ENCODE data around the gene IKZF3.
"Not testable (repeated sequence)": the region's sequence is repeated elsewhere in the genome, so short reads cannot be mapped to it uniquely, and the experiment has no call there.

IKZF3 gene

DNA sequence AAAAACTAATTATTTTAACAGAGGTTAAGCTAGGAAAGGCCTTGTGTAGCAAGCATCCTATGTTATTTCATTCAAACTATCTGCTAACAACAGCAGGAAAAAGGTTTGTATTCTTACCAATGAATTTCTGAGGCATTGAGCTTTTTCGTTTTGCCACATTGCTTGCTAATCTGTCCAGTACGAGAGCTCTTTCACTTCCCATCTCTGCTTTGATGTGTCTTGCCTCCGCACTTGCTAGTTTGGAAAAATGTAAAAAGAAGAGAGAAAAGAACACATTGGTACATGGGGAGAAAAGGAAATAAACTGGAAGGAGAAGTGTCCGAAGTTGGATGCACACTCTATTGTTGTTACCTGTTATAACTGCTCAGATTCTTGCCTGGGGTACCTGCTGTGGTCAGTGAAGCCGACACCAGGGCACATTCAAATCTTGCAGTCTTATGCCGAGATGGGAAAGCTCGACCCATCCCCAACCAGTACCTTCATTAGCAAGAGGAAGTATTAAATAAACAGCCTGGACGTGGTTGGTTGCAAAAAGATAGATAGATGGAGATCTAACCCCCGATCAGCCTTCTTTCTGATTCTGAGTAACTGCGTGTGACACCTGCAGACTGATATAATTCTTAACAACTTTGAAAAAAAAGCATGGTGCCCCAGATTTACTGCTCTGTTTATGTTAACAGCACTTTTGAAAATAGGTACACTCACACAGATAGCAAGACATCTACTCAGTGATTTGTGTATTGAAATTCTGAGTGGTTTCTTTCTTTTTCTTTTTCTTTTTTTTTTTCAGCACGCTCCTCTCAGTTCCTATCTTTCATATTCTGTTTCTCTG lies 86.4 kb downstream of the IKZF3 start:
- no peak for DNase-seq

DNA sequence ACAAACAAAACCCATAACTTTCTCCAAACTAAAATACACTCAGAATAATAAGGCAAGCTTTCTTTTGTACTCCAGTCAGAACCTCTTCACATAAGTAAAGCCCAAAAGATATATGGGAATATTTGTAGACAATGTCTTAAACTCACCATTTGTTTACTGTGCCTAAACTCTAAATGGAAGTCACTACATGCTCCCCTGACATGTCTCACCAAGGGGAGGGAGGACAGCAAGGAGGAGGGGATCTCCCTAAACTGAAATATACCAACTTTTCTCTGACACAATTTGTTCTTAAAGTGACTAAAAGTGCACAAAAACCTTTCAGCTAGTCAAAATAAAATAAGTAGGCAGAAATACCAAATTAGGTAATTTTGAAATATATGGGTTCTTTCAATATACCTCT lies 87.9 kb downstream of the IKZF3 start:
- DNase-seq: no peak

DNA sequence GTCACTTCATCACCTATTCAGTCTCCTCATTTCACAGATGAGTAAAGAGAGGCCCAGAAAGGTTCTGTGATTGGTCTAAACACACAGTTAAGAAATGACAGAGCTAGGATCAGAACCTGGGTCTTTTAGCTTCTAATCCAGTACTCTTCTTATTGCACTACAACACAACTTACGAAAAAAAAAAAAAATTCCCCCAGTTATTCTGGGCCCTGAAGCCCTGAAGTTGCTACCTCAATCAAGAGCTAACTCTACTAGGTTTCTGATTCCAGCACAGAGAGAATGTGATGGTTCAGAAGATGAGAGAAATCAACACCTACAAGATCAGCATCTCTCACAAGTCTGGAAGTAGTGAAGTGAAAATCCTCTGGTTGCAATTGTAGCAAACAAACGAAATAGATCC lies 89.1 kb downstream of the IKZF3 start:
- DNase-seq: no peak

DNA sequence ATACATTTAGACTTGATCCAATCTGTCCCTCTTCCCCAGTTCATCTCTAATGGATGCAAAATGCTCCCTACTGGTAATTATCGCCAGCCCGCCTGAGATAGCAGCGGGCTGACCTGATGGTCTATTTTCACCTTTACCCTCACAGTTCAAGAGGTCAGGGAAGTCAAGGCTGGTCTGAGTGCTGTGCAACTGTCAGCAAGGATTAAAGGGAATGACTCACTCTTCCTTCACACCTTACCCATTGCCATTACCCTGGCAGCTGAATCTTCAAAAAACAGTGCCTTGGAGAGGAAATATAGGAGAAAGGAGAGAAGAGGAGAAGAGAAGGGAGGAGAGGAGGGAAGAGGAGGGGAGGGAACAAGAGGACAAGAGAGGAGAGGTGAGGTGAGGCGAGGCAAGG lies 90.1 kb downstream of the IKZF3 start:
- DNase-seq: no peak

DNA sequence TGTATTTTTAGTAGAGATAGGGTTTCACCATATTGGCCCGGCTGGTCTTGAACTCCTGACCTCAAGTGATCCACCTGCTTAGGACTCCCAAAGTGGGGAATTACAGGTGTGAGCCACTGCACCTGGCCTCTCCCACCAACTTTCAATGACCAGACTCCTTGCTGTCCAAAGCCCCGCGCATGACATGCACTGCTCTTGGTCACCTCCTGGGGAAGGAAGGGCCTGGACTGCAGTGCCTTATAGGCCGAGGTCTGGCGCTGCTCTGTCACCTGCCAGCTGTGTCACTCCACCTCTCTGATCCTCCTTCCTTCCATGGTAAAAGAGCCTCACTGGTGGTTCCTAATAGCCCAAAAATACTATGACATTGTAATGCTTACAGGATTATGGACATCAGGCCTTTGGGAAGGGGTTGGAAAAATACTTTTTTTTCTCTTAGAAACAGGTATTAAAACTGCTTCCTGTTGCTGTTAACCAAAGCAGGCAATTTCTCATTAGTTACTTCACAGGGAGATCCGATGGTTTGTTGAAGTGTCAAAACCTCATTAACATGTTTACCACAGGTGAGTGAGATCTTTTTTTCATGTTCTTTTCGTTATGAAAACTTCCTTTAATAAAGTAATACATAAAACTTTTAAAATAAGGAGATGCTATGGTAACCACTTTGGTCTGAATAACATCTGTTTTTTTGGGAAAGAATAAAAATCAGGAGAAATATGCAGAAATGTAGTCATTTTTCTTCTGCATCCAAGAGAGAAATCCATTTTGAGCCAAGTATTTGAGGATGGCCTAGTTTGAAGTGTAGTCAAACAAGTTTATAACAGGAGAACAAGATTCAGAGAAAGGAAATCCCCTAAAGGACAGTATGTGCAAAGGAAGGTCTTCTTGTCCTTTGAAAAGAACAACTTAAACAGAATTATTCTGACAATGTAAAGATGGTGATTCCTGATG lies 90.9 kb downstream of the IKZF3 start:
- no peak for DNase-seq

DNA sequence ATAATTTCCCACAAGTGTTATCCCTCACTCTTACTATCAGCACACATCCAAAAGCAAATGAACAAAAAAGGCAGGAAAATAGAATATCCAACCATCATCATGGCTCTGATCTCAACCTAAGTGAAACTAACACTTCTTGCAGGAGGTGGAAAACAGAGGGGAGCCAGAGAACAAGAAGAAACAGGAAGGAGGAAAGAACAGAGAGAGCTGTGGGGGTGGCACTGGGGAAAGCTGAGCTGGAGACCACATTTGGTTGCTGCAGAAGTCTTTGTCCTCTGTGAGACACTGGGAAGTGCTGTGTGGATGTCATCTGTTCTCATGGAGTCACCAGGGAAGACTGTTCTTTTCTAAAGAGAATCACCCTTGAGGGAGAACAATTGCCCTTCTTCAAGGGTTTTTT lies 91.7 kb downstream of the IKZF3 start:
- DNase-seq: no peak

DNA sequence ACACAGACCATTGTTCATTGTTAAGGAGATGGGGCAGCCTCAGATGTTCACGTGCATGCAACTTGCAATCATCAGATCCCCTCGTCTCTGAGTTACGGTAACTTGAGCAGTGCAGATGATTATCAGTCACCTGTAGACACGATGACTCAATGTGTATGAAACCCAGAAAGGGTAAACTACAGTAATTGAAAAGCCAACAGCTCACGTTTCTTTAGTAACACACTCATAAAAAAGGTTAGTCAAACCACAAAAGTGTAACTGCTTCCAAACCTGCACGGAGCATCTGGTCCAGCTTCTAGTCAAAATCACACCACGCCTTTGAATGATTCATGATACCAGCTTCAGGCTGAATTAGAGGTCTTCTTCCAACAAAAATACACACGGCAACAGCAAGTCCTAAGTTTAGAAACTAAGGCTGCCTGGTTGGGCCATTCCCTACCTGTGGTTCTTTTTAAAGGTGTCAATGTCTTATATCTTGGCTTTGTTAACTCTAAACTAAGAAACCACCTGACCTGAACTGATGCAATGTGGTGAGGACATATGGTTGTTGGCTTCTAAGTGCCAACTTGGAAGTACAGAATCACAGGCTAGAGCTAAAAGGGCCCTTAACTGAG lies 94.0 kb downstream of the IKZF3 start:
- DNase-seq: no peak

DNA sequence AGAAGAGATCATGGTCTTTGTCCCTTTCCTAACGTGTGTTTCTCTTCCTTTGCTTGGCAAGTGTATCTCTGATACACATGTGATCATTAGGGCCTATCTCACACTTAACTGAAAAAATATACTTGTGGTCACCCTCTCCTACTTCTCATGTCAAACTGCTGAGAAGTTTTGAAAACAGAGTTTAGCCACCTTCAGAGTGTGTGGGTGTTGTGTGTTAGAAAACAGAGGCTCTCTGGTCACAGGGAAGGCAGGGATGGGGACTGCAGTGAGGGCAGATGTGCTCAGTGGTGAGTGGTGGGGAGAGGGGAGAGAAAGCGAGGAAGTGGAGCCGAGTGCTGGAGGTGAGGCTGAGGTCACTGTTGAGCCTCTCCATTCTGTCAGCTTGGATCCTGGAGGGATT lies 97.0 kb downstream of the IKZF3 start:
- DNase-seq: no peak

DNA sequence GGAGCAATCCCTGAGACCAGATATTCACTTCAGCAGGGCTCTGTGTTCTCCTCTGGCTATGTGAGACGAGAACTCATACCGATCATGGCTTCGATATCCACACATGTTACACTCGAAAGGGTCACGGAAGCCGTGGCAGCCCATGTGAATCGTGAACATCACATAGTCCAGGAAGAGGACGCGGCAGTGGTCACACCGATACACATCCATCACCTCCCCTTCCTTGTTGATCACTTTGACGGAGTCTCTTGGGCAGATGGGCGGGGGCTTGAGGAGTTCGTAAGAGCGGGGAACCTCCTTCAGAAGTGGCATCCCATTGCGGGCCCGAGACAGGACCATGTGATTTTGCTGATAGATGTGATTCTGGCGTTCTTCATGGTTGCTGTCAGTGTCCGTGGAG lies 98.3 kb downstream of the IKZF3 start:
- no peak for DNase-seq

DNA sequence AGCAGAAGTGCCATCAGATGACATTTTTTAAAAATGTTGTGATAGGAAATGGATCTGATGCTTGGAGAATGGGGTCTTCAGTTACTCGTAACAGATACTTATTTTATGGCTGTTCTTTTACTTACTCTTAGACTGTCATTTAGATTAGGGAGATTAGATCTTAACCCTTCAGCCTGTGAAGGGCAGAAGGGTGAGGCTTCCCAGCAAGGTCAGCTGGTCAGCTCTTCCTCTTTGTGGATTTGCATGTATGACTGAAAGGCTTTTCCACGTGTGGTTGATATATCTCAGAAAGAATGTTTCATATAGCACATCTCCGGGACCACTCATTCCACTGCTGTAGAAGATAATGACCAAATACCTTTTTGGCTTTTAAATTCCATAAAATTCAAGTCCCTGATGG lies 98.9 kb downstream of the IKZF3 start:
- DNase-seq: no peak

DNA sequence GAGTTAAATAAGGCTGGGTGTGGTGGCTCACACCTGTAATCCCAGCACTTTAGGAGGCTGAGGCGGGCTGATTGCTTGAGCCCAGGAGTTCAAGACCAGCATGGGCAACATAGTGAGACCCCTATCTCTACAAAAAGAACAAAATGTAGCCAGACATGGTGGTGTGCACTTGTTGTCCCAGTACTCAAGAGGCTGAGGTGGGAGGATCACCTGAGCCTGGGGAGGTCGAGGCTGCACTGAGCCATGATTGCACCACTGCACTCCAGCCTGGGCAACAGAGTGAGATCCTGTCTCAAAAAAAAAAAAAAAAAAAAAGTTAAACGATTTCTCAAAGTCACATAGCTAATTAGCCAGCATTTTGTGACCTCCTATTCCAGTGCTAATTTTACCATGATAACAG lies 99.9 kb downstream of the IKZF3 start:
- not testable (repeated sequence) for DNase-seq

DNA sequence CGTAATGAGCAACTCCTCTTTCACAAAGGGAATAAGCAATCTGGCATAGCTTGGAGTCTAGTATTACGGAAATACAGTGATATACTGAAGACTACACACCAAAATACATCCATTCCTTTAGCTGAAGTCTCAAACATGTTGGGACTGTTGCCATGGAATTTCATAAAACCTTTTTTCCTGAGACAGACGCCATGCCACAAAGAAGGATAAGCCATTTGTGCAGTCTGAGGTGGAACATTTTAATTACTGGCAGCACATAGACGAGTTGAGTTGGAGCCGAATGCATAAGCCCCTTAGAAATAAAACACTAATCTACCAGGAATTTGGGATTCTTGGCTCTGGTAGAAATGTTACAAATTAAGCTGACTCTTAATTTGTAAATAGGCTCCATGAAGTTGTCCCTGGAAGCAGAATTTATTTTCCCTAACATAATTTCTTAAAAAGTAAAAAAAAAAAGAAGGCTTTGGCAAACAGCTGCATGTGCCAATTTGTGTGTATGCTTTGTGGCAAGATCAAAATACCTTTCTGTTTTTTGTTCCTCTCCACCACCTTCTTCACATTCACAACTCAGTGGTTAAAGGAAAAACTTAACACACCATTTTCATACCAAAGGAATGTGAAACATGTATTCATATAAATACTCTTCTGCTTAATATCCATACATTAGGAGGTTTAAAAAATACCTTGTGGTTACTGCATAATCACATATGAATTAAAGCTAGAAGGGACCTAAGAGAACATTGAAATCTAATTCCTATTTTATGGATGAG lies 100.9 kb downstream of the IKZF3 start:
- no peak for DNase-seq

DNA sequence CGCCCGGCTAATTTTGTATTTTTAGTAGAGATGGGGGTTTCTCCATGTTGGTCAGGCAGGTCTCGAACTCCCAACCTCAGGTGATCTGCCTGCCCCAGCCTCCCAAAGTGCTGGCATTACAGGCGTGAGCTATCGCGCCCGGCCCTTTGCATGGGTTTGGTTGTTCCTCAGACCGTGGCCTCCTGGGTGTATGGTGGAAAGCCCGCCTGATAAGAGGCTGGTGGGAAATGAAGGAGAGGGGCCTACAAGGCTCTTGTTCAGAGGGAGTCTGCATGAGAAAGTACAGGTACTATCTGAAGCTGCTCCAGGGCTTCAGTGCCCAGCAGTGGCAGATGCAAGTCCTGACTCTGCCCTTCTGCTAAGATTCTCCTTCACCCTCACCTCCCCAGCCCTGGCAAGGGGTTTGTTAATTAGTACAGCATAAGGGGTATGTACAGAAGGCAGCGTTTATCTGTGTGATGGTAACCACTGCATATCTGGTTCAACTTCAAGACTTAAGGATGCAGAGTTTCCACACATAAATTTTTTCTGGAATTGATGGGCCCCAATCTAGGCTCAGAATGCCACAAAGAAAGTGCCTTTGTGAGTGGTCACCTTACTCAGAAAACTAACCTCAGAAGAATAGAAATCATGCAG lies 102.1 kb downstream of the IKZF3 start:
- DNase-seq: no peak

DNA sequence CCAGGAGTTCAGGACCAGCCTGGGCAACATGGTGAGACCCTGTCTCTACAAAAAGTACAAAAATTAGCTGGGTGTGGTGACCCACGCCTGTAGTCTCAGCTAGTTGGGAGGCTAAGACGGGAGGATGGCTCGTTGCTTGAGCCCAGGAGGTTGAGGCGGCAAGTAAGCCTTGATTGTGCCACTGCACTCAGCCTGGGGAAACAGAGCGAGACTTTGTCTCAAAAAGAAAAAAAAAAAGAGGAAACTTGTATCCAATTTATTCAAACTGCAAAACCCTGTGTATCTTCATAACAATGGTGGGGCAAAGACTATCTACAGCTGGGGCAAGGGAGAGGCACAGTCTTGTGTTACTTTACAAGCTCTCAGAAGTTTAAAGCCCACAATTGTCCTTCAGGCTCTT lies 104.9 kb downstream of the IKZF3 start:
- no peak for DNase-seq

DNA sequence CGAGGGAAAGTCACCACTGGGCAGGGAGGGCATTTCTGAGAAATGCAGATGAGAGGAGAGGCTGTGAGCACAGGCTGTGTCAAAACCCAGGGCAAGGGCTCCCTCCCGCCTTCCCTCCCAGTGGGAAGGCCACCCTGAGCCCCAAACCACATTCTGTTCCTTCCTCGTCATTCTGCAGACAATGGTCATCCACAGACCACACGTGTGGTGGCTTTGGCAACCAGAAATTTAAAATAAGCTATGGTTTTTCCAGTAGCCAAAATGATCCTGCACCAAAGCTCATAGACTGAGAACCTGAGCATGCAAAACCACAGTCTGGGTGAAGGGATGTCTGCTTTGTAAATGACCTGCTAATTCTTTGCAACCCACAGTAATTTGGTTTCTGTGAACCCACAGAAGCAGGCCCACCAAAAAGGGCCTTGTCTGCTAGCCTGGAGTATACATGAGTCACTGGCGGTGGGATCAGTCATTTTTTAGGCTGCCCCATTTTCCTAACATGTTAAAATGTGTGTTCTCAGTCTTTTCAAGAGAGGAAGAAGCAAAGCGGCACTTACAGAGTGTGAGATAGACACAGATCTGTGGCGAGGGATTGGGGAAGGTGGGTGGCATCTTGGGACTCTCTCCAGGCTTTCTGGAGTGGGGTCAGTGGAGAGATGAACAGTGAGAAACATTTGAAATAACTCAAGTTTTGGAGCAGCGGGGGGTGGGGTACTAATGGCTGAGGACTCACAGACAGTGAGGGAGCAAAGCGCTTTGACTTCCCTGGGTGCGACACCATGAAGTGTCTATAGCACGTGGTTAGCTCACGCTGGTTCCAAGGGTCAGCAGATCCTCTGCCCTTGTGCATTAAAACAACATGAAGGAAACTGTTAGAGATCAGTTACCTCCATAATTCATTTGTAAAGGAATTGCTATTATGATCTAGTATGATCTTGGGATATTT lies 105.9 kb downstream of the IKZF3 start:
- no peak for DNase-seq

DNA sequence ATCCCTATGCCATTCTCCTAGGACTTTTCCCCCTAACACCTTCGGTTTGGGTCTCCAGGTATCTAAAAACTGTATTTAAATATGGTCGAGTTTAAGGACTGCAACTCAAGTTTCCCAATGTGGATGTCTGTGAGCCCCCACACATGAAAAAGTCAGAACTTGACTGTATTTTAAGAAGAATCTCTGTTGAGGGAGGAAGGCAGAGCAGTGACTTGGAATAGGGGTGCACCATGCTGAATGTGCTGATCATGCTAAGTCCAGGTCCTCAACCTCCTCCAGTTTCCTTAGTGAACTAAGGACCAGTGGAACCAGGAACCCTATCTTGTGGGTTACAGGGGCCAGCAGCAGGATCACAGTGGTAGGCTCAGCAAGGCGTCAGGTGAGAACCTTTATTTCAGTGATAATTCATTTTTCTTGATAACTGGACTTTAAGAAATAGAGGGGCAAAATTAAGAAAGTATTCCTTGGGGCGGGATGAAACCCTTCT lies 106.9 kb downstream of the IKZF3 start:
- no peak for DNase-seq

DNA sequence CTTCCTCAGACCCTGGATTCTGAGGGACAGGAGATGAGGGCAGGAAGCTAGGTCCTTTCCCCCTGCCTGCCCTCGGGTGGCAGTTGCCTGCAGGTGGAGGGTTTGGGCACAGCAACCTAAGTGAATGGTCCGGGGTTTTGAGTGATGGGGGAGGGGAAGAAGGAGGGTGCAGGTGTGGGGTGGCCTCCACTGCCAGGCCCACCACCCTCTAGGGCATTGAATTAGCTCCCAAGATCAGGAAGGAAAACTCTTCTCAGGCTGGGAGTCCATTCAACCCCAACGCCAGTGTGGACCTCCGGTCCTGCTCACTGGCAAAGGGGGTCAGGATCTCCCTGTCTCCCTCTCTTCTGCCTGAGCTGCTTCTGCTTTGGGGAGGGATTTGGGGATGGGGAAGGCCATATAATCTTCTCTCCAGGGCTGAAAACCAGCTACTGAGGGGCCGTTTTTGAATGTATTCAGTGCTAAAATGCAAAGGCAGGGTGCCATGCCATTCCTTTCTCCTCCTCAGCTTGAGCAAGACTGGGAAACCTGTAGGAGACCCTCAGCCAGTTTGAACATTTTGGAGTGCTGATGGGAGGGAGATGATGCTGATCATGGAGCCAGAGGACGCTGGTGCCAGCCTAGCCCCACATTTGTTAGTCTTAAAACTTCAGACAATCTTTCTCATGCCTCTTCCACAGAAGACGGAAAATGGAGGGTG lies 107.6 kb downstream of the IKZF3 start:
- no peak for DNase-seq

DNA sequence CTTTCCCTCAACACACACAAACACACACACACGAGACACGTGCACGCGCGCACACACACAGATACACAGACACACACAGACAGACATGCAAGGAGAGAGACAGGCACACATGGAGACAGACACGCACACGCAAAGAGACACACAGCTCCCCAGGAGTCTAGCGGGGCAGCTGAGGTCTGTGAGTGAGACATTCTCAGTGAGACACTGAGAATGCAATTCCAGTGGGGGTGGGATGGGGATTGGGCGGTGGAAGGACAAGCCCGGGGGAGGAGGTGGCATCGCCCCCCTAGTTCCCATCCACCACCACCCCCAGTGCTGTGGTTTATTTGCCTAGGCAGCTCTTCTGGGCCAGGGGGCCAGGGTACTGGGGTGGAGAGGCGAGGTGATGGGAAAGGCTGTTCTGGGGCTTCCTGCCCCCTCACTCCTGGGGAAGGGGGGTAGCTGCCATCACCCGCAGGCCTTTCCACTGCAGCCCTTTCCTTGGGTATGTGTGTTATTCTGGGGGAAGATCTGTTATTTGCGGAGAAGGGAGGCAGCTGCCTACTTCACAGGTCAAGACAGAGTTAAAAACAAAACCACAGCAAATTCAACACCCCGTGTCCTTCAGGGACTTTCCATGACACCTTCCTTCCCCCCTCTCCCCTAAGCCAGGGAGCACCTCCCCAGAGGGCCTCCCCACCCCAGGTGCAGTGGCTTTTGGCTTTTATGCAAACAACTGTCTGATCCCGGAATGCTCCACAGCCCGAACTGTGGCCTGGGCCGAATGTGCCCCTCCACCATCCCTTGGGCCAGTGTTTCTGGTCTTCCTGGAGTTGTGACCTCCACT lies 108.3 kb downstream of the IKZF3 start:
- DNase-seq: no peak

DNA sequence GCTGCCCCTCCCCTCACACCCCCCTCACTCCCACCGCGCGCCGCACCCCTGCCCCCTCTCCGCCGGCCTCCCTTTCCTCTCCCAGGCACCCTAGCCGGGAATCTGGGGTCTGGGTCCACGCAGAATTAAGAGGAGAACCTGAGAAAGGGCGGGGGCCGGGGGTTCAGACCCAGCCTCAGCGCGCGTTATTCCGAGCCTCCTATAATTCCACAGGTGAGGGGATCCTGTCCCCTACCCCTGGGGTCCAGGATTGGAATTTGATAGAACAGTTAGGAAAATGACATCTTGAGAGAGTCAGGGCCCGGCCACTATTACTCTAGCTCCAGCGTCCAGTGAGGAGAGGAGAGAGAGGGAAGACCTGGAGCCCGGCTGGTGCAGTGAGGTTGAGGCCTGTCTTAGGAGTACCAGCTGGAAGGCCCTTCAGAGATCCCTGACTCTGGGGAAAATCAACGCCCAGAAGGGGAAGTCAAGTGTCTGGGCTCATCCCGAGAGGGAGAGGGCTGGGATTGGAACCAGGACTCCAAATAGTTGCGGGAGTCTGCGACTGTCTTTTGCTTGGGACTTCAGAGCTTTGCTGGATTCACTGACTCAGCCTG lies 109.1 kb downstream of the IKZF3 start:
- no peak for DNase-seq
